Keratinocyte (primary cell): Measurements from ENCODE around the gene MDFI. TPM values are rescaled to one million over a fixed set of nuclear protein-coding genes. Genes with fewer than 3 reads are reported as not detected.
A peak's percentile ranks its signal among the peaks of the same experiment; 100 is the strongest.

Experiments
- DNase-seq: peaks from one replicate; pipeline ENCODE4 v3.0.0-alpha.2; 2011; ENCODE audit warnings: low read depth, missing footprints, low spot score
- FAIRE-seq: peaks from 2 replicates; lab custom pipeline; 2011; peaks lifted over from hg19 to GRCh38; lab: Jason Lieb, UNC
- H2AFZ ChIP-seq: 2 replicates; pipeline ENCODE4 v1.6.0; 2012; ENCODE audit warnings: low read length, control low read depth, inconsistent platforms; ENCODE audit not compliant: control insufficient read depth
- H3K27ac ChIP-seq: 2 replicates; pipeline ENCODE4 v1.5.1; 2011; ENCODE audit warnings: low read length; ENCODE audit not compliant: control insufficient read depth, insufficient read depth
- H3K27me3 ChIP-seq: 3 replicates; pipeline ENCODE4 v1.6.0; 2011; ENCODE audit warnings: low read length; ENCODE audit not compliant: control insufficient read depth, insufficient read depth; ENCODE audit errors: extremely low read depth
- H3K36me3 ChIP-seq, 2 experiments: 2 replicates in 1 of 2; 3 replicates in 1 of 2; pipeline ENCODE4 v1.5.1; 2011; ENCODE audit warnings: low read length in 2 of 2, mild to moderate bottlenecking in 1 of 2; ENCODE audit not compliant: control insufficient read depth in 2 of 2, insufficient read depth in 2 of 2; ENCODE audit errors: extremely low read depth in 1 of 2
- H3K4me1 ChIP-seq: 3 replicates; pipeline ENCODE4 v1.5.1; 2011; ENCODE audit warnings: low read length; ENCODE audit not compliant: control insufficient read depth, insufficient read depth; ENCODE audit errors: extremely low read depth
- H3K4me2 ChIP-seq: 3 replicates; pipeline ENCODE4 v1.6.0; 2011; ENCODE audit warnings: low read depth, low read length; ENCODE audit not compliant: control insufficient read depth, insufficient read depth; ENCODE audit errors: extremely low read depth
- H3K4me3 ChIP-seq, 3 experiments: fragments of 200-600 bp in 1 of 3; sonication (generic) in 1 of 3; 2 replicates in 2 of 3; 3 replicates in 1 of 3; pipeline ENCODE4 v1.5.1; 2011 to 2016; ENCODE audit warnings: low read length in 3 of 3, mild to moderate bottlenecking in 3 of 3, control low read depth in 2 of 3, inconsistent platforms in 1 of 3, low read depth in 1 of 3, mixed read lengths in 1 of 3, mixed run types in 1 of 3, moderate library complexity in 1 of 3; ENCODE audit not compliant: control insufficient read depth in 2 of 3, insufficient read depth in 2 of 3; ENCODE audit errors: extremely low read depth in 1 of 3
- H3K79me2 ChIP-seq: 2 replicates; pipeline ENCODE4 v1.6.0; 2012; ENCODE audit warnings: low read length; ENCODE audit not compliant: control insufficient read depth, insufficient read depth
- H3K9ac ChIP-seq: 3 replicates; pipeline ENCODE4 v1.6.0; 2011; ENCODE audit warnings: low read length; ENCODE audit not compliant: control insufficient read depth, insufficient read depth; ENCODE audit errors: extremely low read depth
- H3K9me1 ChIP-seq: 3 replicates; pipeline ENCODE4 v1.6.0; 2011; ENCODE audit warnings: low read length; ENCODE audit not compliant: control insufficient read depth, insufficient read depth; ENCODE audit errors: extremely low read depth
- H3K9me3 ChIP-seq: 2 replicates; pipeline ENCODE4 v1.5.1; 2012; ENCODE audit warnings: low read depth, low read length; ENCODE audit not compliant: control insufficient read depth
- H4K20me1 ChIP-seq: 3 replicates; pipeline ENCODE4 v1.6.0; 2011; ENCODE audit warnings: low read length; ENCODE audit not compliant: control insufficient read depth, insufficient read depth; ENCODE audit errors: extremely low read depth
- EZH2 ChIP-seq: IDR thresholded peaks from one replicate; pipeline ENCODE4 v1.6.1; 2012; ENCODE audit warnings: inconsistent platforms, mild to moderate bottlenecking, low read length, moderate library complexity
- dilution Hi-C: fragments of 300-500 bp; cut with MboI; formaldehyde crosslinking; loops from one replicate; pipeline ENCODE4 v1.7.0; 2020; ENCODE audit warnings: low sequenced_read_pairs; ENCODE audit not compliant: extremely low pct_ligation_motif_present
- polyA plus RNA-seq, 5 experiments: library from polyadenylated mRNA; depleted of rRNA in 3 of 5; stranded (reverse) in 3 of 5; stranded (forward) in 1 of 5; unstranded in 1 of 5; fragments of >200 nt; gene quantifications; 1 replicate in 1 of 5; 2 replicates in 3 of 5; 3 replicates in 1 of 5; pipeline versions ENCODE4 v1.2.1 to v1.2.3, GENCODE V29; 2011 to 2012; ENCODE audit warnings: missing spikeins in 2 of 5, low read depth in 1 of 5, low replicate concordance in 1 of 5
- TF ChIP-seq, protein P1 (sequence below), 3 experiments: IDR thresholded peaks in 1 of 3; conservative IDR thresholded peaks in 1 of 3; optimal IDR thresholded peaks in 1 of 3; 2 replicates in 2 of 3; 3 replicates in 1 of 3; pipeline versions ENCODE3 to v1.5.1; 2011; ENCODE audit warnings: low read length in 3 of 3, mild to moderate bottlenecking in 3 of 3, moderate library complexity in 2 of 3, control low read depth in 1 of 3, inconsistent platforms in 1 of 3; ENCODE audit not compliant: insufficient read depth in 2 of 3; ENCODE audit errors: extremely low read depth in 1 of 3

The MDFI gene
- polyA plus RNA-seq, 1 donor (not counting 4 experiments of a cell fraction or from before 2014, with no cell fraction given): 60.1 TPM

GRCh38 chr6:41636833-41637193 lies 1.5 kb upstream of the MDFI start:
- peak overlapping the region; percentile 79 to 89 (median 86) for H3K4me3 ChIP-seq
- DNase-seq: peak; percentile 60

DNA sequence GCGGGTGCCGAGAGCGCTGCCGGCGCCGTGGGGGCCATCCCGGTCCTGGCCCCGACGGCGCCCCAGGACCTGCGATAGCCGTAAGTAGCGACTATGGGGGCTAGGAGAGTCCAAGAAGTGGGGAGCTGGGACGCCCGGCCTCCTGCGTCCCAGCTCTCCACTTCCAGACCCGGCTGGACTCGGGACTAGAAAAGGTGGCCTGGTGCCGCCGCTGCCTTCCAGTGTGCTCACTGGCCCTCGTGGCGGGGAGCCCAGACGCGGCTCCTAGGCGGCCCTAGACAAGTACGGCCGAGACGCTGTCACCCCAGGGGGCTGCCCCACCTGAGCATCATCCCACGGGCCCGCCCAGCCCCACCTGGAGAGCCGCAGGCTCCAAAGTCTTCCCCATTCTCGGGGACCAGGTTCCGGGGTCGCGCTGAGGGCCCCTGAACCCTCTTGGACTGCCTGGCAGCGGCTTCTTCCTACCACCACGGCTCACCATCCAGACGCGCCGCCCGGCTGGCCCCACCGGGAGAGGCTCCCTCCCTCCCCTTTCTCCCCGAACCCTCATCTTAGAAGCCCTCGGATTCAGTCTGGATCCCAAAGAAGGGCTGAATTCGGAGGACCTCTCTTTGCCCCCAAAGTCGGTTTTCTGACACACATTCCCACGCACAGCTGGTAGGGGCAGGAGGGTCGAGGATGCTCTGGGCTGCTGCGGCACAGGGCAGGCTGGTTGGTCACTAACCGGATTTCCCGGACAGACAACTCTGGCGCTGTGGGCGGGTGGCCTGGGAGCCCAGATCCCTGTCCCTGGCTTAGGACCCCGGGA lies 870 bp upstream of the MDFI start:
- peak overlapping the region; percentile 79 to 89 (median 86) for H3K4me3 ChIP-seq
- peak overlapping the region; percentile 90 for H3K27ac ChIP-seq
- peaks cover 38% of the 10 kb centered on the region for H3K79me2 ChIP-seq
- peaks cover 34% of the 10 kb centered on the region for H3K4me1 ChIP-seq
- DNase-seq: no peak
- H4K20me1 ChIP-seq: peaks cover 8% of the 10 kb centered on the region
- H3K9me1 ChIP-seq: no peaks in the 10 kb centered on the region
- peak overlapping the region; percentile 93 for H3K9ac ChIP-seq
- no peaks in the 10 kb centered on the region for H3K27me3 ChIP-seq
- peaks cover 14% of the 10 kb centered on the region in 2 experiments for H3K36me3 ChIP-seq
- no peaks in the 10 kb centered on the region for H3K9me3 ChIP-seq
- no peak overlapping the region for H2AFZ ChIP-seq
- no peak for TF ChIP-seq EZH2
- TF ChIP-seq, protein P1, sequence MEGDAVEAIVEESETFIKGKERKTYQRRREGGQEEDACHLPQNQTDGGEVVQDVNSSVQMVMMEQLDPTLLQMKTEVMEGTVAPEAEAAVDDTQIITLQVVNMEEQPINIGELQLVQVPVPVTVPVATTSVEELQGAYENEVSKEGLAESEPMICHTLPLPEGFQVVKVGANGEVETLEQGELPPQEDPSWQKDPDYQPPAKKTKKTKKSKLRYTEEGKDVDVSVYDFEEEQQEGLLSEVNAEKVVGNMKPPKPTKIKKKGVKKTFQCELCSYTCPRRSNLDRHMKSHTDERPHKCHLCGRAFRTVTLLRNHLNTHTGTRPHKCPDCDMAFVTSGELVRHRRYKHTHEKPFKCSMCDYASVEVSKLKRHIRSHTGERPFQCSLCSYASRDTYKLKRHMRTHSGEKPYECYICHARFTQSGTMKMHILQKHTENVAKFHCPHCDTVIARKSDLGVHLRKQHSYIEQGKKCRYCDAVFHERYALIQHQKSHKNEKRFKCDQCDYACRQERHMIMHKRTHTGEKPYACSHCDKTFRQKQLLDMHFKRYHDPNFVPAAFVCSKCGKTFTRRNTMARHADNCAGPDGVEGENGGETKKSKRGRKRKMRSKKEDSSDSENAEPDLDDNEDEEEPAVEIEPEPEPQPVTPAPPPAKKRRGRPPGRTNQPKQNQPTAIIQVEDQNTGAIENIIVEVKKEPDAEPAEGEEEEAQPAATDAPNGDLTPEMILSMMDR (optimal IDR thresholded peaks at IDR 0.05 in 1 of 3, IDR thresholded peaks at IDR 0.05 in 1 of 3, conservative IDR thresholded peaks at IDR 0.05 in 1 of 3; ENCODE audit: extremely low read depth in 1 of 3, insufficient read depth in 2 of 3, low read length in 3 of 3): no peak
- peak overlapping the region; percentile 74 for H3K4me2 ChIP-seq
- dilution Hi-C loops: no loop called here
- FAIRE-seq: no peak

More at GRCh38 chr6:41636833-41637193, 1.5 kb upstream of the MDFI start:
- FAIRE-seq: peak; percentile 74
- dilution Hi-C loops: no loop called here
- Histone ChIP-seq H3K27me3 (no peaks in the 10 kb centered on the region), H3K4me1 (peaks cover 29% of the 10 kb centered on the region), H3K9me3 (no peaks in the 10 kb centered on the region), H3K79me2 (peaks cover 36% of the 10 kb centered on the region), H3K36me3 (peaks cover 14% of the 10 kb centered on the region in 2 experiments), H3K4me2 (peak overlapping the region; percentile 74), H4K20me1 (peaks cover 8% of the 10 kb centered on the region), H3K9me1 (no peaks in the 10 kb centered on the region), H2AFZ (peak overlapping the region; percentile 78), H3K9ac (peak overlapping the region; percentile 93), H3K27ac (peak overlapping the region; percentile 90)
- no peak for TF ChIP-seq EZH2
- TF ChIP-seq, protein P1 (optimal IDR thresholded peaks at IDR 0.05 in 1 of 3, IDR thresholded peaks at IDR 0.05 in 1 of 3, conservative IDR thresholded peaks at IDR 0.05 in 1 of 3; ENCODE audit: extremely low read depth in 1 of 3, insufficient read depth in 2 of 3, low read length in 3 of 3): no peak
